ENCODE measurements around the gene NHLH2.

GRCh38 chr1:115827452-115828044, 13.4 kb downstream of the NHLH2 start:
- TF ChIP-seq, protein P1, sequence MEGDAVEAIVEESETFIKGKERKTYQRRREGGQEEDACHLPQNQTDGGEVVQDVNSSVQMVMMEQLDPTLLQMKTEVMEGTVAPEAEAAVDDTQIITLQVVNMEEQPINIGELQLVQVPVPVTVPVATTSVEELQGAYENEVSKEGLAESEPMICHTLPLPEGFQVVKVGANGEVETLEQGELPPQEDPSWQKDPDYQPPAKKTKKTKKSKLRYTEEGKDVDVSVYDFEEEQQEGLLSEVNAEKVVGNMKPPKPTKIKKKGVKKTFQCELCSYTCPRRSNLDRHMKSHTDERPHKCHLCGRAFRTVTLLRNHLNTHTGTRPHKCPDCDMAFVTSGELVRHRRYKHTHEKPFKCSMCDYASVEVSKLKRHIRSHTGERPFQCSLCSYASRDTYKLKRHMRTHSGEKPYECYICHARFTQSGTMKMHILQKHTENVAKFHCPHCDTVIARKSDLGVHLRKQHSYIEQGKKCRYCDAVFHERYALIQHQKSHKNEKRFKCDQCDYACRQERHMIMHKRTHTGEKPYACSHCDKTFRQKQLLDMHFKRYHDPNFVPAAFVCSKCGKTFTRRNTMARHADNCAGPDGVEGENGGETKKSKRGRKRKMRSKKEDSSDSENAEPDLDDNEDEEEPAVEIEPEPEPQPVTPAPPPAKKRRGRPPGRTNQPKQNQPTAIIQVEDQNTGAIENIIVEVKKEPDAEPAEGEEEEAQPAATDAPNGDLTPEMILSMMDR (IDR thresholded peaks at IDR 0.05) = no peak
- TF ChIP-seq TEAD4 (IDR thresholded peaks at IDR 0.05; ENCODE audit: borderline replicate concordance, insufficient read depth) (no peak), EP300 (IDR thresholded peaks at IDR 0.05; ENCODE audit: borderline replicate concordance in 1 of 2, low read depth in 1 of 2, low read length in 1 of 2) (no peak)
